A673 (cell line): ENCODE measurements around the gene ZSCAN5A. TPM values are rescaled to one million over a fixed set of nuclear protein-coding genes. Genes with fewer than 3 reads are reported as not detected.

ENCODE experiments used
- BruUV-seq: library from RNA; stranded (reverse); fragments of 400-500 nt; replicated peaks from 2 replicates; lab custom pipeline; 2021; lab: Mats Ljungman, UMichigan
- CTCF ChIA-PET: fragments of 300-600 bp; sonication (Branson Sonifier 250); formaldehyde crosslinking; loops from one replicate; lab custom pipeline; 2022; ENCODE audit warnings: antibody characterized with exemption; lab: Charles Lee
- POLR2A ChIA-PET: fragments of 300-600 bp; sonication (Branson Sonifier 250); formaldehyde crosslinking; loops from one replicate; lab custom pipeline; 2022; ENCODE audit warnings: antibody characterized with exemption; ENCODE audit not compliant: low non-redundant PET; lab: Charles Lee
- DNase-seq: peaks from one replicate; pipeline ENCODE4 v3.0.0-alpha.2; 2015; ENCODE audit warnings: low spot score
- H3K27ac ChIP-seq: fragments of 200-600 bp; sonication (generic); 2 replicates; pipeline ENCODE4 v1.5.1; 2016; ENCODE audit warnings: mixed run types, low read depth, mild to moderate bottlenecking, mixed read lengths, antibody characterized with exemption, low read length; ENCODE audit not compliant: poor library complexity, severe bottlenecking
- H3K27me3 ChIP-seq: fragments of 200-600 bp; sonication (generic); replicated peaks from 2 replicates; pipeline ENCODE4 v1.6.1; 2017; ENCODE audit warnings: mixed run types, low read depth, mild to moderate bottlenecking, mixed read lengths, antibody characterized with exemption, low read length; ENCODE audit not compliant: insufficient read depth, poor library complexity
- H3K36me3 ChIP-seq: fragments of 200-600 bp; sonication (generic); 2 replicates; pipeline ENCODE4 v1.6.1; 2016; ENCODE audit warnings: mixed run types, mild to moderate bottlenecking, mixed read lengths, antibody characterized with exemption, low read length; ENCODE audit not compliant: insufficient read depth, poor library complexity, severe bottlenecking
- H3K4me1 ChIP-seq: fragments of 200-600 bp; sonication (generic); 2 replicates; pipeline ENCODE4 v1.6.1; 2017; ENCODE audit warnings: mixed run types, mild to moderate bottlenecking, mixed read lengths, antibody characterized with exemption, low read length; ENCODE audit not compliant: insufficient read depth, poor library complexity, severe bottlenecking
- H3K4me3 ChIP-seq: fragments of 200-600 bp; sonication (generic); 2 replicates; pipeline ENCODE4 v1.5.1; 2016; ENCODE audit warnings: low read depth, mixed run types, mild to moderate bottlenecking, mixed read lengths, low read length; ENCODE audit not compliant: poor library complexity, severe bottlenecking
- H3K9me3 ChIP-seq: fragments of 200-600 bp; sonication (generic); 2 replicates; pipeline ENCODE4 v1.6.1; 2016; ENCODE audit warnings: mixed run types, low read depth, mild to moderate bottlenecking, mixed read lengths, antibody characterized with exemption, low read length; ENCODE audit not compliant: poor library complexity, severe bottlenecking
- EZH2 ChIP-seq: fragments of 200-600 bp; sonication (generic); IDR thresholded peaks from 2 replicates; pipeline ENCODE4 v1.6.1; 2017; ENCODE audit warnings: borderline replicate concordance, low read depth, mild to moderate bottlenecking, mixed read lengths, antibody characterized with exemption, low read length; ENCODE audit not compliant: poor library complexity, severe bottlenecking
- intact Hi-C: fragments of 100-400 bp; cut with micrococcal nuclease; formaldehyde crosslinking; loops from one replicate; pipeline ENCODE4 v1.10.0; 2022; ENCODE audit not compliant: unreplicated experiment
- total RNA-seq: library from RNA; stranded (reverse); gene quantifications from 2 replicates; pipeline ENCODE4 v1.2.3, GENCODE V29; 2021
- TF ChIP-seq, protein P1 (sequence below): fragments of 300-800, 200-600 bp; sonication (generic); conservative IDR thresholded peaks from 2 replicates; pipeline ENCODE4 v1.5.1; 2017; ENCODE audit warnings: low read depth, mild to moderate bottlenecking, antibody characterized with exemption, low read length, moderate library complexity, mixed read lengths

Gene ZSCAN5A
- total RNA-seq, 1 experiment from 2014 or later: 18.8 TPM

GRCh38 chr19:56324436-56324835 lies 9.8 kb upstream of the ZSCAN5A start:
- Histone ChIP-seq H3K9me3 (no peaks in the 10 kb centered on the region), H3K27me3 (no peaks in the 10 kb centered on the region), H3K27ac (no peak overlapping the region), H3K4me1 (no peaks in the 10 kb centered on the region), H3K36me3 (no peaks in the 10 kb centered on the region), H3K4me3 (no peak overlapping the region)
- TF ChIP-seq EZH2: no peak
- TF ChIP-seq, protein P1, sequence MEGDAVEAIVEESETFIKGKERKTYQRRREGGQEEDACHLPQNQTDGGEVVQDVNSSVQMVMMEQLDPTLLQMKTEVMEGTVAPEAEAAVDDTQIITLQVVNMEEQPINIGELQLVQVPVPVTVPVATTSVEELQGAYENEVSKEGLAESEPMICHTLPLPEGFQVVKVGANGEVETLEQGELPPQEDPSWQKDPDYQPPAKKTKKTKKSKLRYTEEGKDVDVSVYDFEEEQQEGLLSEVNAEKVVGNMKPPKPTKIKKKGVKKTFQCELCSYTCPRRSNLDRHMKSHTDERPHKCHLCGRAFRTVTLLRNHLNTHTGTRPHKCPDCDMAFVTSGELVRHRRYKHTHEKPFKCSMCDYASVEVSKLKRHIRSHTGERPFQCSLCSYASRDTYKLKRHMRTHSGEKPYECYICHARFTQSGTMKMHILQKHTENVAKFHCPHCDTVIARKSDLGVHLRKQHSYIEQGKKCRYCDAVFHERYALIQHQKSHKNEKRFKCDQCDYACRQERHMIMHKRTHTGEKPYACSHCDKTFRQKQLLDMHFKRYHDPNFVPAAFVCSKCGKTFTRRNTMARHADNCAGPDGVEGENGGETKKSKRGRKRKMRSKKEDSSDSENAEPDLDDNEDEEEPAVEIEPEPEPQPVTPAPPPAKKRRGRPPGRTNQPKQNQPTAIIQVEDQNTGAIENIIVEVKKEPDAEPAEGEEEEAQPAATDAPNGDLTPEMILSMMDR: no peak
- POLR2A ChIA-PET: no interaction called here
- no TSS peak for BruUV-seq
- DNase-seq: no peak
- CTCF ChIA-PET: no interaction called here
- intact Hi-C loops: no loop called here

DNA sequence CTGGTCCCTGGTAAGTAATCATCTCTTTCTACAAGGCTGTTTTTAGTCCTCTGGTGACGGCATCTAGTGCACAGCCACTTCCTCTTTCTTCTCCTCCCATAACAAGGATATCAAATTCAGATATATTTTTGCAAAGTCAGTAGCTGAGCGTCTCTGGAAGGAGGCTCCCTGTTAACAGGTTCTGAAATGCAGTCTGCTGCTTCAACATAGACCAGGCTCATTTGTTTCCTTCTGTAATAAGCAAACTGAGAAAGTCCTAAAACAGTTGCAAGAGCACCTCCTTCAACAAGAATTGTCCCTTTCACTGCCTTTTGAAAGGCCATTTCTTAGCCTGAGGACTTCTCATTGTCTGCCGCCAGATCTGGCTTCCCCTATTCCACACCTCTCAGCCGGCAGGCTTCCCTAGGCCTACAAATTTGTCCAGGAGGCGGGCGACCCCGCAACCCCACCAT lies 7.4 kb upstream of the ZSCAN5A start:
- CTCF ChIA-PET: interaction anchor here (0.8 kb wide), 1 partner anchor 11 kb away, joined by 3 read pairs; no protein-coding TSS in a partner anchor
- POLR2A ChIA-PET: no interaction called here
- Histone ChIP-seq H3K9me3 (no peaks in the 10 kb centered on the region), H3K36me3 (no peaks in the 10 kb centered on the region), H3K27me3 (no peaks in the 10 kb centered on the region), H3K4me1 (no peaks in the 10 kb centered on the region), H3K27ac (no peak overlapping the region), H3K4me3 (no peak overlapping the region)
- intact Hi-C loops: no loop called here
- BruUV-seq: no TSS peak
- TF ChIP-seq, protein P1: no peak
- no peak for TF ChIP-seq EZH2
- DNase-seq: no peak

DNA sequence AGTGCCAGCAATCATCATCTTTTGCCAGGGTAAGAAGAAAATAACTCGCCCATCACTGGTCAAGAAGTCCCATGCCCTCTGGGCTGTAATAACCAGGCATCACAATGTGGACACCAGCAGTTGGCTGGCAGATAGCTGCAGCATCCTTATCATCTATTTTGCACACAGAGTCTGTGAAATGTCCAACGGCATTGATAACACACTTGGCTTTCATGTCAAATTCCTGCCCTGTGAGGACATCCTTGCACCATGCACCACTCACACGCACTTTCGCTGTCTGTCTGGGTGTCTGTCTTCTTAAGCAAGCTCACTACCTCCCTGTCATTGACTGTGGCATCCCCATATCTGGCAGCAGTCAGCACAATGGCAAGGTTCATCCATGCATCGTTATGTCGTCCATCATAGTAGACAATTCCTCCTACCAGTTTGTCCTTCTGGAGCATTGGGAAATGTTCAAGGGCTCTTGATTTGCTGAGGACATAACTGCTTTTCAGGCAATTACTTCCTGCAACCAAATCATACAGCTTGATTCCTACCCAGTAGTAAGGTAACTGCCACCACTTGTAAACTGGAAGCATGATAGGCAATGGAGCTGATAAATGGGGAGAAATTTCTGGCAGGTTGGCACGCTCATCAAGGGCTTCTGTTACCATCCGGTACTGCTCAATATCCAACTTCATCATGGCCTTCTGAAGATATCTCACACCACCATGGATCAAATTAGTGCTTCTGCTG lies 6.8 kb upstream of the ZSCAN5A start:
- TF ChIP-seq EZH2: no peak
- TF ChIP-seq, protein P1: no peak
- intact Hi-C loops: no loop called here
- POLR2A ChIA-PET: no interaction called here
- H3K27ac ChIP-seq: no peak overlapping the region
- no TSS peak for BruUV-seq
- no peaks in the 10 kb centered on the region for H3K27me3 ChIP-seq
- DNase-seq: no peak
- no peaks in the 10 kb centered on the region for H3K4me1 ChIP-seq
- no peaks in the 10 kb centered on the region for H3K36me3 ChIP-seq
- CTCF ChIA-PET: interaction anchor here (0.8 kb wide), 1 partner anchor 12 kb away, joined by 3 read pairs; no protein-coding TSS in a partner anchor
- no peak overlapping the region for H3K4me3 ChIP-seq
- no peaks in the 10 kb centered on the region for H3K9me3 ChIP-seq
